GM12891 (cell line): Measurements from ENCODE around the gene C19orf67.

Experiments
- DNase-seq: peaks from one replicate; pipeline ENCODE4 v3.0.0; 2011; ENCODE audit warnings: low spot score; ENCODE audit not compliant: insufficient read length
- FAIRE-seq: peaks from 2 replicates; lab custom pipeline; 2011; peaks lifted over from hg19 to GRCh38; lab: Jason Lieb, UNC
- PAX5 ChIP-seq: IDR thresholded peaks from 2 replicates; pipeline ENCODE4 v1.6.1; 2011; ENCODE audit warnings: low read length, moderate library complexity, mild to moderate bottlenecking; ENCODE audit not compliant: insufficient read depth, severe bottlenecking
- POLR2A ChIP-seq: IDR thresholded peaks from 2 replicates; pipeline ENCODE4 v1.6.1; 2011; ENCODE audit warnings: low read depth, low read length, control low read depth
- POLR2AphosphoS5 ChIP-seq: IDR thresholded peaks from 2 replicates; pipeline ENCODE4 v1.6.1; 2011; ENCODE audit warnings: low read depth, low read length, control low read depth
- POU2F2 ChIP-seq: IDR thresholded peaks from 2 replicates; pipeline ENCODE4 v1.6.1; 2011; ENCODE audit warnings: low read depth, mild to moderate bottlenecking, control low read depth, low read length, moderate library complexity
- SPI1 ChIP-seq: IDR thresholded peaks from 2 replicates; pipeline ENCODE4 v1.6.1; 2011; ENCODE audit warnings: low read depth, low read length, control low read depth
- TAF1 ChIP-seq: IDR thresholded peaks from 2 replicates; pipeline ENCODE4 v1.6.1; 2011; ENCODE audit warnings: low read depth, low read length, control low read depth

C19orf67 gene

GRCh38 chr19:14111486-14111885, 25.9 kb upstream of the C19orf67 start:
- DNase-seq, result no peak
- TF ChIP-seq POLR2A, result no peak
- no peak for TF ChIP-seq TAF1
- no peak for TF ChIP-seq PAX5
- no peak for TF ChIP-seq SPI1
- no peak for TF ChIP-seq POLR2AphosphoS5
- TF ChIP-seq POU2F2, result no peak
- no peak for FAIRE-seq

- no peak for FAIRE-seq
- no peak for DNase-seq
- no peak for TF ChIP-seq TAF1
- TF ChIP-seq POU2F2, result no peak
- TF ChIP-seq SPI1, result no peak
- no peak for TF ChIP-seq PAX5
- no peak for TF ChIP-seq POLR2A
- no peak for TF ChIP-seq POLR2AphosphoS5
These were observed 25.1 kb upstream of the C19orf67 start for GRCh38 chr19:14110650-14111049.

- FAIRE-seq (no peak), DNase-seq (no peak)
- TF ChIP-seq TAF1 (no peak), POU2F2 (no peak), SPI1 (no peak), POLR2A (no peak), POLR2AphosphoS5 (no peak), PAX5 (no peak)
These were observed 22.2 kb upstream of the C19orf67 start for GRCh38 chr19:14107581-14108461.

- DNase-seq (no peak), FAIRE-seq (no peak)
- TF ChIP-seq PAX5 (no peak), SPI1 (no peak), POU2F2 (no peak), TAF1 (no peak), POLR2AphosphoS5 (no peak), POLR2A (no peak)
These were observed 21.3 kb upstream of the C19orf67 start for GRCh38 chr19:14106840-14107239.

- no peak for TF ChIP-seq POLR2AphosphoS5
- TF ChIP-seq POU2F2, result no peak
- TF ChIP-seq SPI1, result no peak
- TF ChIP-seq TAF1, result no peak
- no peak for TF ChIP-seq POLR2A
- TF ChIP-seq PAX5, result no peak
- FAIRE-seq (no peak), DNase-seq (no peak)
These were observed 20.1 kb upstream of the C19orf67 start for GRCh38 chr19:14105680-14106079.

- FAIRE-seq (no peak), DNase-seq (no peak)
- TF ChIP-seq TAF1, result no peak
- no peak for TF ChIP-seq POLR2AphosphoS5
- no peak for TF ChIP-seq PAX5
- TF ChIP-seq POLR2A, result no peak
- TF ChIP-seq POU2F2, result no peak
These were observed 17.7 kb upstream of the C19orf67 start for GRCh38 chr19:14103310-14103709.

GRCh38 chr19:14102756-14103155, 17.2 kb upstream of the C19orf67 start:
- FAIRE-seq (no peak), DNase-seq (no peak)
- TF ChIP-seq POLR2AphosphoS5 (no peak), PAX5 (no peak), POU2F2 (no peak), TAF1 (no peak), POLR2A (no peak), SPI1 (no peak)

GRCh38 chr19:14102102-14102696, 16.6 kb upstream of the C19orf67 start:
- FAIRE-seq, result no peak

GRCh38 chr19:14101003-14101545, 15.5 kb upstream of the C19orf67 start:
- FAIRE-seq (no peak), DNase-seq (no peak)
- TF ChIP-seq TAF1, result no peak
- TF ChIP-seq POU2F2, result no peak
- no peak for TF ChIP-seq POLR2A
- no peak for TF ChIP-seq POLR2AphosphoS5
- TF ChIP-seq SPI1, result no peak

More at GRCh38 chr19:14102102-14102696, 16.6 kb upstream of the C19orf67 start:
- TF ChIP-seq PAX5, result no peak
- no peak for TF ChIP-seq SPI1
- no peak for TF ChIP-seq TAF1
- no peak for TF ChIP-seq POLR2A
- no peak for TF ChIP-seq POLR2AphosphoS5
- no peak for TF ChIP-seq POU2F2
- DNase-seq, result no peak
